ENCODE measurements around the gene RPL29. TPM values are rescaled to one million over a fixed set of nuclear protein-coding genes. Genes with fewer than 3 reads are reported as not detected.

RPL29 gene
- total RNA-seq, 1 donor from 2014 or later, result 1,224 TPM

DNA sequence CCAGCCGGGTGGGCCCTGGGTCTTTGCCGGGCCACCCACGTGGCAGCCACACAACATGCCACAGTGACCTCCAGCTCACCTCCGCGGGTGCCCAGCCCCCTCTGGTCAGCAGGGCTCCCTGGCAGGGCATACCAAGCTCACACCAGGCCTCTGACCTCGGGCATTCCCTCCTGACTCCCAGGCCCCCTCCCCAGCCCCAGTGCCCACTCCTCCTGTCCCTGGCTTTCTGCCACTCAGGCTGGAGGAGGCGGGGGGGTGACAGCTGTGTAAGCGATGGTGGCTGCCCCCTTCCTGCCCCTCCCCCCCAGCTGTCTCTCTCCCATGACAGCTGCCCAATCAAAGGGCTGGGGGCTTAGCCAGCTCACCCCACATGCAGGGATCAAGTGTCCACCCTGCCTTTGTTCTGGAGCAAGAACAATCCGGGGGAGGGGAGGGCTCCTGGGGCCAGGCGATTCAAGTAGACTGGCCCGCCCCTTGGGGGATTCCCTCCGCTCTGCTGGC is 31.7 kb downstream of the RPL29 start:
- Histone ChIP-seq H3K4me1 (peaks cover 8 to 35% of the 10 kb centered on the region in 2 donors), H3K36me3 (peaks cover 18 to 25% of the 10 kb centered on the region in 2 donors), H3K9me3 (no peaks in the 10 kb centered on the region), H3K27ac (peak overlapping the region; percentile 34 to 48), H3K4me3 (no peak overlapping the region), H3K27me3 (no peaks in the 10 kb centered on the region)
- TF ChIP-seq, protein P1, sequence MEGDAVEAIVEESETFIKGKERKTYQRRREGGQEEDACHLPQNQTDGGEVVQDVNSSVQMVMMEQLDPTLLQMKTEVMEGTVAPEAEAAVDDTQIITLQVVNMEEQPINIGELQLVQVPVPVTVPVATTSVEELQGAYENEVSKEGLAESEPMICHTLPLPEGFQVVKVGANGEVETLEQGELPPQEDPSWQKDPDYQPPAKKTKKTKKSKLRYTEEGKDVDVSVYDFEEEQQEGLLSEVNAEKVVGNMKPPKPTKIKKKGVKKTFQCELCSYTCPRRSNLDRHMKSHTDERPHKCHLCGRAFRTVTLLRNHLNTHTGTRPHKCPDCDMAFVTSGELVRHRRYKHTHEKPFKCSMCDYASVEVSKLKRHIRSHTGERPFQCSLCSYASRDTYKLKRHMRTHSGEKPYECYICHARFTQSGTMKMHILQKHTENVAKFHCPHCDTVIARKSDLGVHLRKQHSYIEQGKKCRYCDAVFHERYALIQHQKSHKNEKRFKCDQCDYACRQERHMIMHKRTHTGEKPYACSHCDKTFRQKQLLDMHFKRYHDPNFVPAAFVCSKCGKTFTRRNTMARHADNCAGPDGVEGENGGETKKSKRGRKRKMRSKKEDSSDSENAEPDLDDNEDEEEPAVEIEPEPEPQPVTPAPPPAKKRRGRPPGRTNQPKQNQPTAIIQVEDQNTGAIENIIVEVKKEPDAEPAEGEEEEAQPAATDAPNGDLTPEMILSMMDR (IDR thresholded peaks at IDR 0.05), result no peak
- no peak for DNase-seq (ENCODE audit: low spot score in 2 of 2)
- intact Hi-C loops (cut with DNase I), result loop anchor here (10.0 kb wide), 1 partner anchor 1349 kb away; the partner anchor contains the start of genes CISH and MAPKAPK3

GRCh38 chr3:51962854-51963530 is 32.7 kb downstream of the RPL29 start:
- H3K9me3 ChIP-seq, result no peaks in the 10 kb centered on the region
- TF ChIP-seq, protein P1 (IDR thresholded peaks at IDR 0.05), result no peak
- H3K27me3 ChIP-seq, result no peaks in the 10 kb centered on the region
- H3K27ac ChIP-seq, result peak overlapping the region; percentile 17 to 48
- intact Hi-C loops (cut with DNase I), result loop anchor here (10.0 kb wide), 1 partner anchor 1348 kb away; the partner anchor contains the start of genes CISH and MAPKAPK3
- no peak overlapping the region for H3K4me3 ChIP-seq
- H3K36me3 ChIP-seq, result peaks cover 26 to 34% of the 10 kb centered on the region in 2 donors
- DNase-seq (ENCODE audit: low spot score in 2 of 2), result no peak
- H3K4me1 ChIP-seq, result peaks cover 8 to 30% of the 10 kb centered on the region in 2 donors

DNA sequence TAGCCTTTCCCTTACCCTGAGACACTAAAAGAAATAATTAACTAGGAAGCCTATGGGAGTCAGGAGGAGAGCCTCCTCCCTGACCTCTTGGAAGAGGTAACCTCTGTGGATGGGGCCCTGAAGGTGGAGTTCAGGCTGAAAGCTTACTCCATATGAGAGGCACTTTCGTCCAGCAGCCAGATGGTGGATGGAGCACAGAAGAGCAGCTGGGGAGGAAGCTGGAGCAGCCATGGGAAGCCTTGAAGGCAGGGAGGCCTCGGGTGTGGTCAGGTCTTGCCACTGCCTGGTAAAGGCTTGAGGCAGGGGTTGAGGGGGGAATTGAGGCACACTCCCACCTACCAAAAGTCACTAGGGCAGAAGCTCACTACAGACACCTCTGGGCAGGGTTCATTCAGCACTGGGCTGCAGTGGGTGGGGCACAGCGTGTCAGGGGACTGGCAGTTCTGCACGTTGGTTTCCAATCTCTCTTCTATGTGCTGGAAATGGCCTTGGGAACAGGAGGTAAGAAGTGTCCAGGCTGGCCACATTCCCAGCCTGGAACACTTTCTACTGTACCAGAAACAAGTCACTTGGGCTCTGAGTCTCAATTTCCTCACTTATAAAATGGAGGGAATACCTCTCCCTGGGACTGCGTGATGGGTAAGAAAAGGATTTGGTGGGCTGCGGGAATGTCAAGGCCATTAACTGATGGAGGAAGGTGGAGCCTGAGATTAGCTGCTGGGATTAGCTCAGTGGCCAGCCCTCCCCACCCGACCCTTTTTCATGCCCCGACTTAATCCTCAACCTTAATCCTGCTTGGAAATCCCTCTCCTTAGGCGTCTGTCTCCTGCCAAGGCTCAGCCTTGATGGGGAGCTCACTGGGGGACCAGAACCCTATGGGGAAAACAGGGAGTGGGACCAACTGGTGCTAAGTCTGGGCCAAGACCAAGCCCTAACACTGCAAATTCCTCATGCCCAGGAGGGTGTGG is 33.8 kb downstream of the RPL29 start:
- Histone ChIP-seq H3K4me3 (no peak overlapping the region), H3K27me3 (no peaks in the 10 kb centered on the region), H3K4me1 (peaks cover 8 to 30% of the 10 kb centered on the region in 2 donors), H3K9me3 (no peaks in the 10 kb centered on the region), H3K27ac (no peak overlapping the region), H3K36me3 (peaks cover 29 to 39% of the 10 kb centered on the region in 2 donors)
- TF ChIP-seq, protein P1 (IDR thresholded peaks at IDR 0.05), result no peak
- no peak for DNase-seq (ENCODE audit: low spot score in 2 of 2)
- intact Hi-C loops (cut with DNase I), result loop anchor here (10.0 kb wide), 1 partner anchor 1347 kb away; the partner anchor contains the start of genes CISH and MAPKAPK3

DNA sequence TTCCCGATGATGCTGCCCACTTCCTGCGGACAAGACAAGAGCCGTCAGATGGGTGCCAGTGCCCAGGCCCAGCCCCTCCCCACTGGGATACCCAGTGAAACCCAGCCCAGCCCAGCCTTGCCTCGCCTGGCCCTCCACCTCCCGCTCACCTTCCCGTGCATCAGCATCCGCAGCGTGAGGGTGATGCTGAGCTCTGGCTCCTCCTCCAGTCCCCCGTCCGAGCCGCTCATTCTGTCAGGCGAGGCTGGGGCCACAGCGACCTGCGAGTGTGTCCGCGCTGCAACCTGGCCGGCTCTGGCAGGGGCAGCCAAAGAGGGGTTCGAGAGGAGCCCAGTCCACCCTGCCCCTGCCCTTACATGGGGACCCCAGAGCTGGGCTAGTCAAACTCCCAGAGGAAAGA is 34.7 kb downstream of the RPL29 start:
- Histone ChIP-seq H3K36me3 (peaks cover 29 to 39% of the 10 kb centered on the region in 2 donors), H3K9me3 (no peaks in the 10 kb centered on the region), H3K4me1 (peaks cover 11 to 31% of the 10 kb centered on the region in 2 donors), H3K27me3 (no peaks in the 10 kb centered on the region), H3K27ac (no peak overlapping the region), H3K4me3 (no peak overlapping the region)
- intact Hi-C loops (cut with DNase I), result loop anchor here (10.0 kb wide), 1 partner anchor 1346 kb away; the partner anchor contains the start of genes CISH and MAPKAPK3
- TF ChIP-seq, protein P1 (IDR thresholded peaks at IDR 0.05), result no peak
- no peak for DNase-seq (ENCODE audit: low spot score in 2 of 2)

DNA sequence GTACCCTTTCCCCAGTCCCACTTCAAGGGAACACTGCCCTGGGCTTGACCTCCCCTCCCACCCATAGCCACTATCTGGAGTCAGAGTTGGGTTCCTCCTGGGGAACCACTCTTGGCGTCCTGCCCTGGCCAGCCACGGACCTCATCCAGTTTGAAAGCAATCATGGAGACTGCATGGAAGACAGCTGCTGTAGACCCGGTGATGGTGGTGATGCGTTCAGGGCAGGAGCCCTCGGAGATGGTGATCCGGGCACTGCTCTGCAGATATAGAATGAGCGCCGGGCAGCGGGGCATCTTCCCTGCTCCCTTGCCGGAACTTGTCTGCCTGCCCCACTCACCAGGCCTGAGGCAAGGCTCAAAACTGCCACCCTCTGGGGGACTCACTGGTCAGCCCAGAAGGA is 35.3 kb downstream of the RPL29 start:
- TF ChIP-seq, protein P1 (IDR thresholded peaks at IDR 0.05), result no peak
- Histone ChIP-seq H3K36me3 (peaks cover 29 to 39% of the 10 kb centered on the region in 2 donors), H3K9me3 (no peaks in the 10 kb centered on the region), H3K27me3 (no peaks in the 10 kb centered on the region), H3K27ac (no peak overlapping the region), H3K4me3 (no peak overlapping the region), H3K4me1 (peaks cover 10 to 24% of the 10 kb centered on the region in 2 donors)
- intact Hi-C loops (cut with DNase I), result loop anchor here (10.0 kb wide), 1 partner anchor 1346 kb away; the partner anchor contains the start of genes CISH and MAPKAPK3
- DNase-seq (ENCODE audit: low spot score in 2 of 2), result no peak
